ENCODE results near the gene PRKD2.
A peak's percentile ranks its signal among the peaks of the same experiment; 100 is the strongest.
"Not testable (repeated sequence)": the region's sequence is repeated elsewhere in the genome, so short reads cannot be mapped to it uniquely, and the experiment has no call there.

The PRKD2 gene

GRCh38 chr19:46717034-46717715, at the start of gene PRKD2:
Gene PRKD2, minus strand, starts transcription at chr19:46717114. Its CDS starts 744 bp downstream, at chr19:46716370.
- Histone ChIP-seq H3K27me3 (ENCODE audit: insufficient read depth, low read depth, severe bottlenecking) (no peaks in the 10 kb centered on the region), H3K27ac (peak within 1 kb of the TSS; percentile 44), H3K9me3 (ENCODE audit: severe bottlenecking) (no peaks in the 10 kb centered on the region), H3K4me3 (ENCODE audit: low read depth, low read length) (peak within 1 kb of the TSS; percentile 79), H3K36me3 (peaks cover 32% of the 10 kb centered on the region)
- DNase-seq = peak; percentile 87
- TF ChIP-seq CTCF (IDR thresholded peaks at IDR 0.05; ENCODE audit: low read depth, low read length) = no peak

- no peak overlapping the region for H3K4me3 ChIP-seq (ENCODE audit: low read depth, low read length)
- no peaks in the 10 kb centered on the region for H3K27me3 ChIP-seq (ENCODE audit: insufficient read depth, low read depth, severe bottlenecking)
- no peak overlapping the region for H3K27ac ChIP-seq
- no peaks in the 10 kb centered on the region for H3K36me3 ChIP-seq
- H3K9me3 ChIP-seq (ENCODE audit: severe bottlenecking) = no peaks in the 10 kb centered on the region
- DNase-seq = no peak
- TF ChIP-seq CTCF (IDR thresholded peaks at IDR 0.05; ENCODE audit: low read depth, low read length) = no peak
Observed at GRCh38 chr19:46764817-46765291, 47.9 kb upstream of the PRKD2 start.

DNA sequence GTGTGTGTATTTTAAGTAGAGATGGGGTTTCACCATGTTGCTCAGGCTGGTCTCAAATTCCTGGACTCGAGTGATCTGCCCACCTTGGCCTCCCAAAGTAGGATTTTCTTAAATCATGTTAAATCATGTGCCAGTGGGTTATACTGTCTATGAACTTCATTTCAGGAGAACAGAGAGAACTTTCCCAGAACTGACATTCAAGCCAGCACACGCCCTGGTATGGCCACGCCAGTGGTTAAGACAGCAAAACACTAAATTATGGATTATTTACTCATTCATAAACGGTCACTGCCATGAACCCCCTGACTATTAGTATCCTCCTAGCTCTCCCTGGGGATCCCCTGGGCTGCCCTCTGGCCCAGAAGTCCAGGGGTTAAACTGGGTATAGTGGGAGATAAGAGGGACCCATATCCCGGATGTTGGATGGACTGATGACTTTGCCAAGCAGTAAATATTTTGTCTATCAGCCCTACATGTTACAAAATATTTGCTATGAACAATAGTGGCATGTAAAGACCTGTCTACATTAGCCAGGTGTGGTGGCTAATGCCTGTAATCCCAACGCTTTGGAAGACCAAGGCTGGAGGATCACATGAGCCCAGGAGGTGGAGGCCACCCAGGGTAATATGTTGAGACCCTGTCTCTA, 45.5 kb upstream of the PRKD2 start:
- TF ChIP-seq CTCF (IDR thresholded peaks at IDR 0.05; ENCODE audit: low read depth, low read length) = no peak
- no peak for DNase-seq
- Histone ChIP-seq H3K27ac (no peak overlapping the region), H3K27me3 (ENCODE audit: insufficient read depth, low read depth, severe bottlenecking) (no peaks in the 10 kb centered on the region), H3K9me3 (ENCODE audit: severe bottlenecking) (no peaks in the 10 kb centered on the region), H3K36me3 (peaks cover 8% of the 10 kb centered on the region), H3K4me3 (ENCODE audit: low read depth, low read length) (no peak overlapping the region)

GRCh38 chr19:46761418-46761831, 44.5 kb upstream of the PRKD2 start:
- no peak for DNase-seq
- Histone ChIP-seq H3K4me3 (ENCODE audit: low read depth, low read length) (no peak overlapping the region), H3K27me3 (ENCODE audit: insufficient read depth, low read depth, severe bottlenecking) (no peaks in the 10 kb centered on the region), H3K27ac (no peak overlapping the region), H3K9me3 (ENCODE audit: severe bottlenecking) (no peaks in the 10 kb centered on the region), H3K36me3 (peaks cover 14% of the 10 kb centered on the region)
- TF ChIP-seq CTCF (IDR thresholded peaks at IDR 0.05; ENCODE audit: low read depth, low read length) = no peak

GRCh38 chr19:46760897-46761296, 44.0 kb upstream of the PRKD2 start:
- not testable (repeated sequence) for H3K9me3 ChIP-seq (ENCODE audit: severe bottlenecking); H3K4me3 ChIP-seq (ENCODE audit: low read depth, low read length); H3K27me3 ChIP-seq (ENCODE audit: insufficient read depth, low read depth, severe bottlenecking); H3K27ac ChIP-seq; DNase-seq
- H3K36me3 ChIP-seq = peaks cover 17% of the 10 kb centered on the region

- Histone ChIP-seq H3K27me3 (ENCODE audit: insufficient read depth, low read depth, severe bottlenecking) (no peaks in the 10 kb centered on the region), H3K27ac (no peak overlapping the region), H3K4me3 (ENCODE audit: low read depth, low read length) (no peak overlapping the region), H3K9me3 (ENCODE audit: severe bottlenecking) (no peaks in the 10 kb centered on the region), H3K36me3 (peaks cover 17% of the 10 kb centered on the region)
- DNase-seq = no peak
- TF ChIP-seq CTCF (IDR thresholded peaks at IDR 0.05; ENCODE audit: low read depth, low read length) = no peak
Observed at GRCh38 chr19:46760363-46760762, 43.4 kb upstream of the PRKD2 start.

Data from WERI-Rb-1 (cell line).